Activated naive CD4-positive, alpha-beta T cell (primary cell): ENCODE measurements around the gene SLC44A3.
"Not testable (repeated sequence)": the region's sequence is repeated elsewhere in the genome, so short reads cannot be mapped to it uniquely, and the experiment has no call there.

Source experiments
- DNase-seq, 4 experiments: peaks; one replicate each; lab custom pipeline; 2025; lab: John Stamatoyannopoulos, UW

SLC44A3 gene

GRCh38 chr1:94840381-94840780 lies 20.2 kb downstream of the SLC44A3 start:
- not testable (repeated sequence) for DNase-seq

GRCh38 chr1:94840808-94841207 lies 20.7 kb downstream of the SLC44A3 start:
- no peak for DNase-seq

- no peak for DNase-seq
Observed at GRCh38 chr1:94843430-94843829, 23.3 kb downstream of the SLC44A3 start.

GRCh38 chr1:94843846-94844245 lies 23.7 kb downstream of the SLC44A3 start:
- DNase-seq = no peak

- no peak for DNase-seq
Observed at GRCh38 chr1:94846308-94846707, 26.2 kb downstream of the SLC44A3 start.

GRCh38 chr1:94851571-94851970 lies 31.4 kb downstream of the SLC44A3 start:
- DNase-seq = no peak

- no peak for DNase-seq
Observed at GRCh38 chr1:94852788-94853187, 32.6 kb downstream of the SLC44A3 start.

GRCh38 chr1:94854458-94855306 lies 34.5 kb downstream of the SLC44A3 start:
- peak; percentile 26 to 54 (median 41) for DNase-seq

- no peak for DNase-seq
Observed at GRCh38 chr1:94855307-94855700, 35.1 kb downstream of the SLC44A3 start.

GRCh38 chr1:94856004-94856403 lies 35.8 kb downstream of the SLC44A3 start:
- no peak for DNase-seq

- DNase-seq = no peak
Observed at GRCh38 chr1:94856868-94857267, 36.7 kb downstream of the SLC44A3 start.

- DNase-seq = no peak
Observed at GRCh38 chr1:94858276-94858675, 38.1 kb downstream of the SLC44A3 start.

- DNase-seq = no peak
Observed at GRCh38 chr1:94859174-94859573, 39.0 kb downstream of the SLC44A3 start.

- DNase-seq = no peak
Observed at GRCh38 chr1:94862718-94863117, 42.6 kb downstream of the SLC44A3 start.

GRCh38 chr1:94863297-94863911 lies 43.2 kb downstream of the SLC44A3 start:
- no peak for DNase-seq

- DNase-seq = no peak
Observed at GRCh38 chr1:94863919-94864318, 43.8 kb downstream of the SLC44A3 start.

- DNase-seq = no peak
Observed at GRCh38 chr1:94864821-94865220, 44.7 kb downstream of the SLC44A3 start.

- no peak for DNase-seq
Observed at GRCh38 chr1:94865360-94865759, 45.2 kb downstream of the SLC44A3 start.

GRCh38 chr1:94866164-94866807 lies 46.1 kb downstream of the SLC44A3 start:
- no peak for DNase-seq

GRCh38 chr1:94871031-94871430 lies 50.9 kb downstream of the SLC44A3 start:
- DNase-seq = no peak

- no peak for DNase-seq
Observed at GRCh38 chr1:94872771-94873495, 52.8 kb downstream of the SLC44A3 start.
